ENCODE measurements around the gene TRIM63.

Gene TRIM63

DNA sequence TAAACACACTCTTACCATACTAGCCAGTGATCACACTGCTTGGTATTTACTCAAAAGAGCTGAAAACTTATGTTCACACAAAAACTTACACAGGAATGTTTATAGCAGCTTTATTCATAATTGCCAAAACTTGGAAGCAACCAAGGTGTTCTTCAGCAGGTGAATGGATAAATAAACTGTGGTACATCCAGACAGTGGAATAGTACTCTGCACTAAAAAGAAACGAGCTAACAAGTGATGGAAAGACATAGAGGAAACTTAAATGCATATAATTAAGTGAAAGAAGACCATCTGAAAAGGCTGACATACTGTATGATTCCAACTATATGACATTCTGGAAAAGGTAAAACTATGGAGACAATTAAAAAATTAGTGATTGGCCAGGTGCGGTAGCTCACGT is 23.5 kb upstream of the TRIM63 start:
- no peak overlapping the region for H3K4me3 ChIP-seq (ENCODE audit: severe bottlenecking)
- DNase-seq (ENCODE audit: low spot score), result no peak
- no peak for ATAC-seq (ENCODE audit: low read depth)
- H3K36me3 ChIP-seq (ENCODE audit: low read depth), result no peaks in the 10 kb centered on the region
- no peak overlapping the region for H3K27ac ChIP-seq (ENCODE audit: poor library complexity, severe bottlenecking)
- TF ChIP-seq, protein P1, sequence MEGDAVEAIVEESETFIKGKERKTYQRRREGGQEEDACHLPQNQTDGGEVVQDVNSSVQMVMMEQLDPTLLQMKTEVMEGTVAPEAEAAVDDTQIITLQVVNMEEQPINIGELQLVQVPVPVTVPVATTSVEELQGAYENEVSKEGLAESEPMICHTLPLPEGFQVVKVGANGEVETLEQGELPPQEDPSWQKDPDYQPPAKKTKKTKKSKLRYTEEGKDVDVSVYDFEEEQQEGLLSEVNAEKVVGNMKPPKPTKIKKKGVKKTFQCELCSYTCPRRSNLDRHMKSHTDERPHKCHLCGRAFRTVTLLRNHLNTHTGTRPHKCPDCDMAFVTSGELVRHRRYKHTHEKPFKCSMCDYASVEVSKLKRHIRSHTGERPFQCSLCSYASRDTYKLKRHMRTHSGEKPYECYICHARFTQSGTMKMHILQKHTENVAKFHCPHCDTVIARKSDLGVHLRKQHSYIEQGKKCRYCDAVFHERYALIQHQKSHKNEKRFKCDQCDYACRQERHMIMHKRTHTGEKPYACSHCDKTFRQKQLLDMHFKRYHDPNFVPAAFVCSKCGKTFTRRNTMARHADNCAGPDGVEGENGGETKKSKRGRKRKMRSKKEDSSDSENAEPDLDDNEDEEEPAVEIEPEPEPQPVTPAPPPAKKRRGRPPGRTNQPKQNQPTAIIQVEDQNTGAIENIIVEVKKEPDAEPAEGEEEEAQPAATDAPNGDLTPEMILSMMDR (IDR thresholded peaks at IDR 0.05; ENCODE audit: poor library complexity, severe bottlenecking), result no peak
- H3K27me3 ChIP-seq (ENCODE audit: insufficient read depth, poor library complexity, severe bottlenecking), result no peaks in the 10 kb centered on the region
- peaks cover 8% of the 10 kb centered on the region for H3K4me1 ChIP-seq (ENCODE audit: insufficient read depth, poor library complexity, severe bottlenecking)
- no peaks in the 10 kb centered on the region for H3K9me3 ChIP-seq (ENCODE audit: severe bottlenecking)

DNA sequence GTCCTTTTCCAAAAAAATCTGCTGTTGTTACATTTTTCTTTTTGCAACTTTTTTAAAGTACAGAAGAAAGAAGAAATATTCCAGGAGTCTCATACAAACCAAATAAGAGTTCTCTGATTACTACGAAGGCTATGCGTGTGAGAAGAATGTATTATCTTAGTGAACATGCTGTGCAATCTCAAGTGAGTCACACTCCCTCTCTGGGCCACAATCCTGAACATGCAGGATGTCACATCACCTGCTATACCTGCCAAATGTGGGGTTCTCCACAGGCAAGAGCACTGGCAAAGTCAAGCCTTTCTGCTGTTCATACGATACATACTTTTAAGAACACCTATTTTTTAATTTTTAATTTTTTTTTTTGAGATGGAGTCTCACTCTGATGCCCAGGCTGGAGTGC is 21.7 kb upstream of the TRIM63 start:
- Histone ChIP-seq H3K9me3 (ENCODE audit: severe bottlenecking) (no peaks in the 10 kb centered on the region), H3K4me1 (ENCODE audit: insufficient read depth, poor library complexity, severe bottlenecking) (peaks cover 8% of the 10 kb centered on the region), H3K27ac (ENCODE audit: poor library complexity, severe bottlenecking) (no peak overlapping the region), H3K4me3 (ENCODE audit: severe bottlenecking) (no peak overlapping the region), H3K36me3 (ENCODE audit: low read depth) (no peaks in the 10 kb centered on the region), H3K27me3 (ENCODE audit: insufficient read depth, poor library complexity, severe bottlenecking) (no peaks in the 10 kb centered on the region)
- DNase-seq (ENCODE audit: low spot score), result no peak
- no peak for ATAC-seq (ENCODE audit: low read depth)
- TF ChIP-seq, protein P1 (IDR thresholded peaks at IDR 0.05; ENCODE audit: poor library complexity, severe bottlenecking), result no peak

DNA sequence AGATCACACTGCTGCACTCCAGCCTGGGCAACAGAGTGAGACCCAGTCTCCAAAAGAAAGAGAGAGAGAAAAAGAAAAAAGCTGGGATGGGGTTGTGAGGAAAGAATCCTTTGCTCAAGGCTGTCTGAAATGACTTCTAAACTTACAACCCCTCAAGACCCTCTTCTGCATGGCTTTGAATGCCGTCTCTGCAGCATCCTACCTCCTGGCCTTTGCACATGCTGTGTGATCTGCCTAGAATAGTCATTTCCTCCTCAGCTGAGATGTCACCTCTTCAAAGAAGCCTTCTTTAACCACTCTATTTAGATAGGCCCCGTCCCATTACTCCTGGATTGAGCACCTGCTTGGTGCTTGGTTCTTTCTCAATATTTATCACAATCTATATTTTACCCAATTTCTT is 17.4 kb upstream of the TRIM63 start:
- Histone ChIP-seq H3K4me3 (ENCODE audit: severe bottlenecking) (no peak overlapping the region), H3K4me1 (ENCODE audit: insufficient read depth, poor library complexity, severe bottlenecking) (no peaks in the 10 kb centered on the region), H3K27ac (ENCODE audit: poor library complexity, severe bottlenecking) (no peak overlapping the region), H3K9me3 (ENCODE audit: severe bottlenecking) (no peaks in the 10 kb centered on the region), H3K27me3 (ENCODE audit: insufficient read depth, poor library complexity, severe bottlenecking) (no peaks in the 10 kb centered on the region), H3K36me3 (ENCODE audit: low read depth) (no peaks in the 10 kb centered on the region)
- TF ChIP-seq, protein P1 (IDR thresholded peaks at IDR 0.05; ENCODE audit: poor library complexity, severe bottlenecking), result no peak
- DNase-seq (ENCODE audit: low spot score) (no peak), ATAC-seq (ENCODE audit: low read depth) (no peak)

DNA sequence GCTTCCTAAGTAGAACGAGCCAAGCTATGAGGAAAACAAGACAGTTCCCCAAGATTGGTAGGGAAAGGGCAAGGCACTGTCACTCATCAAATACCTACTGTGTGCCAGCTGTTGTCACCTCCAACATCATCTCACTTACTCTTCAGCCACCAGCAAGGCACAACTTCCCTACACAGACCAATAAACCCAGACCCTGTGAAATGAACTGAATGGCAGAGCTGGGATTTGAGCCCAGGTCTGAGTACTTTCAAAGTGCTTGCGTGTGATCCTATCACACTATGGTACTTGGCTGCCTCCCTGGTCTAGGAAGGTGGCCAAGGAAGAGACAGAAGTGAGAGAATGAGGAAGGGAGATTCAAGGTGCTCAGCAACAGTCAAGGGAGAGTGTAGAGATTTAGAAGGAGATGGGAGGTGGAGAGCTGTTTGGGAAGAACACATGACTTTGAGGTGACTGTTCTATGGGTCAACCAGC is 16.7 kb upstream of the TRIM63 start:
- H3K4me3 ChIP-seq (ENCODE audit: severe bottlenecking), result no peak overlapping the region
- DNase-seq (ENCODE audit: low spot score), result no peak
- H3K9me3 ChIP-seq (ENCODE audit: severe bottlenecking), result no peaks in the 10 kb centered on the region
- TF ChIP-seq, protein P1 (IDR thresholded peaks at IDR 0.05; ENCODE audit: poor library complexity, severe bottlenecking), result no peak
- no peak for ATAC-seq (ENCODE audit: low read depth)
- H3K4me1 ChIP-seq (ENCODE audit: insufficient read depth, poor library complexity, severe bottlenecking), result no peaks in the 10 kb centered on the region
- no peak overlapping the region for H3K27ac ChIP-seq (ENCODE audit: poor library complexity, severe bottlenecking)
- no peaks in the 10 kb centered on the region for H3K27me3 ChIP-seq (ENCODE audit: insufficient read depth, poor library complexity, severe bottlenecking)
- no peaks in the 10 kb centered on the region for H3K36me3 ChIP-seq (ENCODE audit: low read depth)

DNA sequence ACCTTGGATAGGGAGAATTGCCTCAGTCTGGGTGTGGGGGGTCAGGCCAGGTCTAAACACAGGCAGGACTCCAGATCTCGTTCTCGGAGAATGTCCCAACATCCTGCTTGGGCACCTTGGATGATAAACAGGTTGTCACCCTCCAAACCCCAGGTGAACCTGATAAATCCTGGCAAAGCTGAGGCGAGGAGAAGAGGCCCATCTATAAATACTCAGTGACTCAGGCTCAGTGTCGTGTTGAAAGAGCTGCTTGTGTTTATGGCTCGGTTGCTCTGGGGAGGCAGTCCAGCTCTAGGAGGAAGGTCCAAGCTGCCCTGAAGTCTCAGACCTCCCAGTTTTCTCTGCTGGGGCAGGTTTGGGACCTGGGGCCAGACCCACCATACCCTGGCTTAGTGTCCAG is 15.8 kb upstream of the TRIM63 start:
- DNase-seq (ENCODE audit: low spot score) (no peak), ATAC-seq (ENCODE audit: low read depth) (peak; percentile 46; the same call in 2 of the 3 replicates)
- TF ChIP-seq, protein P1 (IDR thresholded peaks at IDR 0.05; ENCODE audit: poor library complexity, severe bottlenecking), result no peak
- no peaks in the 10 kb centered on the region for H3K27me3 ChIP-seq (ENCODE audit: insufficient read depth, poor library complexity, severe bottlenecking)
- H3K36me3 ChIP-seq (ENCODE audit: low read depth), result no peaks in the 10 kb centered on the region
- no peaks in the 10 kb centered on the region for H3K4me1 ChIP-seq (ENCODE audit: insufficient read depth, poor library complexity, severe bottlenecking)
- no peaks in the 10 kb centered on the region for H3K9me3 ChIP-seq (ENCODE audit: severe bottlenecking)
- no peak overlapping the region for H3K27ac ChIP-seq (ENCODE audit: poor library complexity, severe bottlenecking)
- H3K4me3 ChIP-seq (ENCODE audit: severe bottlenecking), result no peak overlapping the region

All from RWPE2 (cell line).